Activated gamma-delta T cell (primary cell): Measurements from ENCODE around the gene CLN6.

Source experiments
- DNase-seq: peaks from one replicate; lab custom pipeline; 2025; lab: John Stamatoyannopoulos, UW
- total RNA-seq, 2 donors: gene quantifications; one replicate each; lab custom pipeline; 2026; lab: John Stamatoyannopoulos, UW

The CLN6 gene
- 6.8 to 9.9 reads per million in 2 donors for total RNA-seq

GRCh38 chr15:68229386-68230156 is at the start of gene CLN6:
Gene CLN6 (minus strand): TSS chr15:68229728. CDS start chr15:68229584, 144 bp downstream.
- DNase-seq = peak; percentile 74

- no peak for DNase-seq
Observed at GRCh38 chr15:68278595-68279405, 49.3 kb upstream of the CLN6 start.

GRCh38 chr15:68278345-68278594 is 48.7 kb upstream of the CLN6 start:
- no peak for DNase-seq

GRCh38 chr15:68277603-68278344 is 48.2 kb upstream of the CLN6 start, which contains the start of gene FEM1B:
Gene FEM1B (plus strand): TSS chr15:68277745. CDS start chr15:68278418, 673 bp downstream.
- DNase-seq = peak; percentile 84

- no peak for DNase-seq
Observed at GRCh38 chr15:68277131-68277602, 47.6 kb upstream of the CLN6 start.

- no peak for DNase-seq
Observed at GRCh38 chr15:68276668-68277067, 47.1 kb upstream of the CLN6 start.

- no peak for DNase-seq
Observed at GRCh38 chr15:68275165-68275746, 45.7 kb upstream of the CLN6 start.

- no peak for DNase-seq
Observed at GRCh38 chr15:68274201-68274848, 44.8 kb upstream of the CLN6 start.

GRCh38 chr15:68272721-68273271 is 43.3 kb upstream of the CLN6 start:
- DNase-seq = no peak

- DNase-seq = no peak
Observed at GRCh38 chr15:68271854-68272471, 42.4 kb upstream of the CLN6 start.

GRCh38 chr15:68268405-68268804 is 38.9 kb upstream of the CLN6 start:
- DNase-seq = no peak

GRCh38 chr15:68265674-68266073 is 36.1 kb upstream of the CLN6 start:
- DNase-seq = no peak

GRCh38 chr15:68265081-68265480 is 35.6 kb upstream of the CLN6 start:
- no peak for DNase-seq

- DNase-seq = no peak
Observed at GRCh38 chr15:68264282-68264681, 34.8 kb upstream of the CLN6 start.

GRCh38 chr15:68262514-68263356 is 33.2 kb upstream of the CLN6 start:
- no peak for DNase-seq

- no peak for DNase-seq
Observed at GRCh38 chr15:68261980-68262379, 32.5 kb upstream of the CLN6 start.

- no peak for DNase-seq
Observed at GRCh38 chr15:68261241-68261640, 31.7 kb upstream of the CLN6 start.

GRCh38 chr15:68259883-68260282 is 30.4 kb upstream of the CLN6 start:
- no peak for DNase-seq

- no peak for DNase-seq
Observed at GRCh38 chr15:68258692-68259091, 29.2 kb upstream of the CLN6 start.
